H9 (cell line): ENCODE results near the gene TMEM163. TPM values are rescaled to one million over a fixed set of nuclear protein-coding genes. Genes with fewer than 3 reads are reported as not detected.

ENCODE experiments used
- DNase-seq: peaks from one replicate; pipeline ENCODE4 v3.0.0-alpha.2; 2017
- H2AFZ ChIP-seq: one replicate; pipeline ENCODE4 v1.6.1; 2013; ENCODE audit warnings: mild to moderate bottlenecking, low read length, control low read depth, moderate library complexity
- H2AK5ac ChIP-seq: 2 replicates; pipeline ENCODE4 v1.6.1; 2013; ENCODE audit warnings: low read length, control low read depth, mixed read lengths; ENCODE audit not compliant: insufficient read length
- H2BK120ac ChIP-seq: one replicate; pipeline ENCODE4 v1.6.1; 2013; ENCODE audit warnings: low read depth, mild to moderate bottlenecking, low read length, control low read depth, inconsistent platforms; ENCODE audit not compliant: poor library complexity, severe bottlenecking
- H2BK12ac ChIP-seq: 2 replicates; pipeline ENCODE4 v1.6.1; 2013; ENCODE audit warnings: low read length, control low read depth, mixed read lengths, low read depth; ENCODE audit not compliant: insufficient read length
- H2BK15ac ChIP-seq: 2 replicates; pipeline ENCODE4 v1.6.1; 2013; ENCODE audit warnings: low read depth, low read length, control low read depth
- H2BK20ac ChIP-seq: one replicate; pipeline ENCODE4 v1.6.1; 2013; ENCODE audit warnings: low read depth, mild to moderate bottlenecking, low read length, control low read depth, inconsistent platforms; ENCODE audit not compliant: poor library complexity, severe bottlenecking
- H2BK5ac ChIP-seq: 2 replicates; pipeline ENCODE4 v1.6.1; 2013; ENCODE audit warnings: low read length, control low read depth, mixed read lengths; ENCODE audit not compliant: insufficient read length
- H3K14ac ChIP-seq: 2 replicates; pipeline ENCODE4 v1.6.1; 2013; ENCODE audit warnings: low read length, control low read depth; ENCODE audit not compliant: insufficient read depth
- H3K18ac ChIP-seq: 2 replicates; pipeline ENCODE4 v1.6.1; 2013; ENCODE audit warnings: low read depth, mild to moderate bottlenecking, mixed read lengths, low read length, control low read depth; ENCODE audit not compliant: insufficient read length
- H3K23ac ChIP-seq: 2 replicates; pipeline ENCODE4 v1.6.1; 2013; ENCODE audit warnings: low read length, control low read depth, mixed read lengths, low read depth; ENCODE audit not compliant: insufficient read length
- H3K23me2 ChIP-seq: 2 replicates; pipeline ENCODE4 v1.6.1; 2013; ENCODE audit warnings: low read depth, mild to moderate bottlenecking, mixed read lengths, low read length, control low read depth; ENCODE audit not compliant: insufficient read length, poor library complexity, severe bottlenecking
- H3K27ac ChIP-seq: 2 replicates; pipeline ENCODE4 v1.5.1; 2013; ENCODE audit warnings: low read length, control low read depth, mixed read lengths, low read depth; ENCODE audit not compliant: insufficient read length
- H3K27me3 ChIP-seq: 2 replicates; pipeline ENCODE4 v1.6.1; 2013; ENCODE audit warnings: low read length, control low read depth, inconsistent platforms; ENCODE audit not compliant: insufficient read depth
- H3K4ac ChIP-seq: 2 replicates; pipeline ENCODE4 v1.6.1; 2013; ENCODE audit warnings: low read depth, mild to moderate bottlenecking, control low read depth, inconsistent platforms, low read length, moderate library complexity
- H3K4me1 ChIP-seq: 2 replicates; pipeline ENCODE4 v1.6.1; 2013; ENCODE audit warnings: low read length, control low read depth, inconsistent platforms; ENCODE audit not compliant: insufficient read depth
- H3K4me2 ChIP-seq: 2 replicates; pipeline ENCODE4 v1.6.1; 2013; ENCODE audit warnings: low read length, control low read depth, mixed read lengths; ENCODE audit not compliant: insufficient read length, insufficient read depth
- H3K56ac ChIP-seq: 2 replicates; pipeline ENCODE4 v1.6.1; 2013; ENCODE audit warnings: low read depth, mild to moderate bottlenecking, mixed read lengths, low read length, control low read depth; ENCODE audit not compliant: insufficient read length
- H3K79me1 ChIP-seq: 2 replicates; pipeline ENCODE4 v1.6.1; 2013; ENCODE audit warnings: low read depth, mild to moderate bottlenecking, moderate library complexity, low read length, control low read depth, inconsistent platforms; ENCODE audit not compliant: insufficient read depth, poor library complexity, severe bottlenecking
- H3K79me2 ChIP-seq: 2 replicates; pipeline ENCODE4 v1.6.1; 2013; ENCODE audit warnings: low read length, control low read depth, inconsistent platforms; ENCODE audit not compliant: insufficient read depth
- H3K9ac ChIP-seq: 2 replicates; pipeline ENCODE4 v1.6.1; 2013; ENCODE audit warnings: low read length, control low read depth, mixed read lengths; ENCODE audit not compliant: insufficient read length; ENCODE audit errors: extremely low read depth
- H3K9me3 ChIP-seq: one replicate; pipeline ENCODE4 v1.6.1; 2013; ENCODE audit warnings: low read depth, low read length, inconsistent platforms; ENCODE audit not compliant: control insufficient read depth
- H3T11ph ChIP-seq: one replicate; pipeline ENCODE4 v1.6.1; 2013; ENCODE audit warnings: mild to moderate bottlenecking, low read length, control low read depth, inconsistent platforms
- H4K20me1 ChIP-seq: one replicate; pipeline ENCODE4 v1.6.1; 2013; ENCODE audit not compliant: control insufficient read depth, insufficient read length, insufficient read depth
- H4K5ac ChIP-seq: 2 replicates; pipeline ENCODE4 v1.6.1; 2013; ENCODE audit warnings: low read depth, mild to moderate bottlenecking, mixed read lengths, low read length, control low read depth; ENCODE audit not compliant: insufficient read length
- H4K8ac ChIP-seq: replicated peaks from 2 replicates; pipeline ENCODE4 v1.6.1; 2013; ENCODE audit warnings: low read length, control low read depth, mixed read lengths, low read depth; ENCODE audit not compliant: insufficient read length
- H4K91ac ChIP-seq: 2 replicates; pipeline ENCODE4 v1.6.1; 2013; ENCODE audit warnings: low read depth, mild to moderate bottlenecking, moderate library complexity, mixed read lengths, low read length, control low read depth; ENCODE audit not compliant: insufficient read length
- H3K27ac Mint-ChIP-seq, 3 experiments: 2 replicates in 2 of 3; 3 replicates in 1 of 3; pipeline ENCODE4 v1.8.0; 2020 to 2021; ENCODE audit warnings: mixed read lengths in 3 of 3, mild to moderate bottlenecking in 1 of 3, moderate library complexity in 1 of 3
- H3K27me3 Mint-ChIP-seq: 2 replicates; pipeline ENCODE4 v1.8.0; 2021; ENCODE audit warnings: low read depth, mild to moderate bottlenecking, moderate library complexity, mixed read lengths
- H3K36me3 Mint-ChIP-seq, 3 experiments: 2 replicates in 2 of 3; 3 replicates in 1 of 3; pipeline ENCODE4 v1.8.0; 2020 to 2021; ENCODE audit warnings: low read depth in 3 of 3, mixed read lengths in 3 of 3; ENCODE audit not compliant: insufficient read depth in 1 of 3
- H3K4me1 Mint-ChIP-seq, 2 experiments: 2 replicates each; pipeline ENCODE4 v1.8.0; 2020; ENCODE audit warnings: mixed read lengths in 2 of 2
- H3K4me3 Mint-ChIP-seq, 2 experiments: 2 replicates in 1 of 2; 3 replicates in 1 of 2; pipeline ENCODE4 v1.8.0; 2020 to 2021; ENCODE audit warnings: mild to moderate bottlenecking in 2 of 2, mixed read lengths in 2 of 2, moderate library complexity in 1 of 2
- H3K9me3 Mint-ChIP-seq, 2 experiments: 2 replicates in 1 of 2; 3 replicates in 1 of 2; pipeline ENCODE4 v1.8.0; 2020; ENCODE audit warnings: mild to moderate bottlenecking in 2 of 2, mixed read lengths in 2 of 2, moderate library complexity in 1 of 2
- WGBS: extraction: QIAGEN DNeasy Blood & Tissue Kit; methylation state at CpG from one replicate; pipeline ENCODE4 v1.1.7; 2013; ENCODE audit warnings: missing lambda C conversion rate, low lambda C conversion rate, mixed read lengths; ENCODE audit not compliant: insufficient read length; ENCODE audit errors: extremely low coverage; 5-methylcytosine and 5-hydroxymethylcytosine counted together
- total RNA-seq: library from RNA; stranded (reverse); gene quantifications from 2 replicates; pipeline ENCODE4 v1.2.1, GENCODE V29; 2021
- TF ChIP-seq, protein P1 (sequence below): fragments of 200-600 bp; sonication (generic); conservative IDR thresholded peaks from 3 replicates; pipeline ENCODE4 v1.8.0; 2021; ENCODE audit warnings: antibody characterized with exemption, mild to moderate bottlenecking

Gene TMEM163
- total RNA-seq, 1 experiment from 2014 or later: 0.39 TPM

DNA sequence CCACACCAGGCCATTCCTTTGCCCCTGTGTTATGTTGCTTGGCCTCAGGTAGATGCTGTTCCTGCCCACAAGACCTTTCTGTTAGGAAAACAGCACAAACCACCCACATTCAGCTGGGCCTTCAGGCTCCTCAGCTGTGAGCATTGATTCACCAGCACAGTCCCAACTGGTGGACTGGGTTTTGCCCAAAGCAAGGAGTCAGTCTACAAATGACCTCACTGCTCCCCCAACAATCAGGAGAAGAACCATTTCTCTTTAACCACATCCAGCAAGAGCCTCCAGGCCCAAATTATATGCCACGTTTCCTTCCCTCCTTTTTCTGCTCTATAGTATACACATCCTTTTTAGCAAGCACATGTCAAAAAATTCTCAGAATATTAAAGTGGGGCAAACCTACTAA, 5.2 kb downstream of the TMEM163 start:
- Histone ChIP-seq H2BK5ac (no peak overlapping the region), H3K9ac (no peak overlapping the region), H3K4me2 (no peak overlapping the region), H3K4ac (no peak overlapping the region), H3K79me2 (no peaks in the 10 kb centered on the region), H2BK120ac (no peak overlapping the region), H3K79me1 (no peaks in the 10 kb centered on the region), H4K91ac (no peak overlapping the region), H3K56ac (no peak overlapping the region), H3K14ac (no peak overlapping the region), H2AFZ (no peak overlapping the region), H2BK12ac (no peak overlapping the region), H4K8ac (no peak overlapping the region), H4K5ac (no peak overlapping the region), H2AK5ac (no peak overlapping the region), H3K23me2 (peaks cover 12% of the 10 kb centered on the region), H3K18ac (no peak overlapping the region), H3T11ph (no peak overlapping the region), H4K20me1 (no peaks in the 10 kb centered on the region), H3K23ac (no peak overlapping the region), H2BK15ac (no peak overlapping the region), H2BK20ac (no peak overlapping the region), H3K27me3 (peaks cover 13% of the 10 kb centered on the region), H3K9me3 (no peaks in the 10 kb centered on the region), H3K27ac (no peak overlapping the region), H3K4me1 (peaks cover 5% of the 10 kb centered on the region; the same call in 1 of the 2 replicates)
- TF ChIP-seq, protein P1, sequence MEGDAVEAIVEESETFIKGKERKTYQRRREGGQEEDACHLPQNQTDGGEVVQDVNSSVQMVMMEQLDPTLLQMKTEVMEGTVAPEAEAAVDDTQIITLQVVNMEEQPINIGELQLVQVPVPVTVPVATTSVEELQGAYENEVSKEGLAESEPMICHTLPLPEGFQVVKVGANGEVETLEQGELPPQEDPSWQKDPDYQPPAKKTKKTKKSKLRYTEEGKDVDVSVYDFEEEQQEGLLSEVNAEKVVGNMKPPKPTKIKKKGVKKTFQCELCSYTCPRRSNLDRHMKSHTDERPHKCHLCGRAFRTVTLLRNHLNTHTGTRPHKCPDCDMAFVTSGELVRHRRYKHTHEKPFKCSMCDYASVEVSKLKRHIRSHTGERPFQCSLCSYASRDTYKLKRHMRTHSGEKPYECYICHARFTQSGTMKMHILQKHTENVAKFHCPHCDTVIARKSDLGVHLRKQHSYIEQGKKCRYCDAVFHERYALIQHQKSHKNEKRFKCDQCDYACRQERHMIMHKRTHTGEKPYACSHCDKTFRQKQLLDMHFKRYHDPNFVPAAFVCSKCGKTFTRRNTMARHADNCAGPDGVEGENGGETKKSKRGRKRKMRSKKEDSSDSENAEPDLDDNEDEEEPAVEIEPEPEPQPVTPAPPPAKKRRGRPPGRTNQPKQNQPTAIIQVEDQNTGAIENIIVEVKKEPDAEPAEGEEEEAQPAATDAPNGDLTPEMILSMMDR: no peak
- Mint-ChIP-seq H3K9me3 (no peaks in the 10 kb centered on the region; a peak in 1 of 5 replicates), H3K36me3 (no peaks in the 10 kb centered on the region; a peak in 1 of 7 replicates), H3K4me3 (no peak overlapping the region), H3K27ac (no peak overlapping the region), H3K4me1 (peaks cover 24 to 27% of the 10 kb centered on the region in 2 experiments), H3K27me3 (peaks cover 53% of the 10 kb centered on the region)
- no CpG with 5 or more reads among the region's 1 CpG for WGBS
- DNase-seq: no peak
